ENCODE data around the gene PARVB.

GRCh38 chr22:44133901-44134571 is 109.9 kb downstream of the PARVB start:
- TF ChIP-seq, protein P1, sequence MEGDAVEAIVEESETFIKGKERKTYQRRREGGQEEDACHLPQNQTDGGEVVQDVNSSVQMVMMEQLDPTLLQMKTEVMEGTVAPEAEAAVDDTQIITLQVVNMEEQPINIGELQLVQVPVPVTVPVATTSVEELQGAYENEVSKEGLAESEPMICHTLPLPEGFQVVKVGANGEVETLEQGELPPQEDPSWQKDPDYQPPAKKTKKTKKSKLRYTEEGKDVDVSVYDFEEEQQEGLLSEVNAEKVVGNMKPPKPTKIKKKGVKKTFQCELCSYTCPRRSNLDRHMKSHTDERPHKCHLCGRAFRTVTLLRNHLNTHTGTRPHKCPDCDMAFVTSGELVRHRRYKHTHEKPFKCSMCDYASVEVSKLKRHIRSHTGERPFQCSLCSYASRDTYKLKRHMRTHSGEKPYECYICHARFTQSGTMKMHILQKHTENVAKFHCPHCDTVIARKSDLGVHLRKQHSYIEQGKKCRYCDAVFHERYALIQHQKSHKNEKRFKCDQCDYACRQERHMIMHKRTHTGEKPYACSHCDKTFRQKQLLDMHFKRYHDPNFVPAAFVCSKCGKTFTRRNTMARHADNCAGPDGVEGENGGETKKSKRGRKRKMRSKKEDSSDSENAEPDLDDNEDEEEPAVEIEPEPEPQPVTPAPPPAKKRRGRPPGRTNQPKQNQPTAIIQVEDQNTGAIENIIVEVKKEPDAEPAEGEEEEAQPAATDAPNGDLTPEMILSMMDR (IDR thresholded peaks at IDR 0.05; ENCODE audit: low read length), result no peak
- no peak for TF ChIP-seq EZH2 (IDR thresholded peaks at IDR 0.05; ENCODE audit: borderline replicate concordance, low read length)

Measured in OCI-LY1 (cell line).